Neural crest cell (in vitro differentiated cells): ENCODE measurements around the gene CNN1. TPM values are rescaled to one million over a fixed set of nuclear protein-coding genes. Genes with fewer than 3 reads are reported as not detected.

ENCODE experiments used
- DNase-seq: peaks from one replicate; pipeline ENCODE4 v3.0.0; 2021; ENCODE audit warnings: low read depth, mixed read lengths, low spot score
- H3K27ac Mint-ChIP-seq: one replicate; pipeline ENCODE4 v1.8.0; 2021; ENCODE audit warnings: mild to moderate bottlenecking, mixed read lengths; ENCODE audit not compliant: unreplicated experiment
- H3K27me3 Mint-ChIP-seq: 2 replicates; pipeline ENCODE4 v1.8.0; 2021; ENCODE audit warnings: low read depth, mild to moderate bottlenecking, mixed read lengths
- H3K36me3 Mint-ChIP-seq: 2 replicates; pipeline ENCODE4 v1.8.0; 2021; ENCODE audit warnings: low read depth, mild to moderate bottlenecking, mixed read lengths
- H3K4me1 Mint-ChIP-seq: 2 replicates; pipeline ENCODE4 v1.8.0; 2021; ENCODE audit warnings: mixed read lengths
- H3K4me3 Mint-ChIP-seq: one replicate; pipeline ENCODE4 v1.8.0; 2021; ENCODE audit warnings: mild to moderate bottlenecking, mixed read lengths
- H3K9me3 Mint-ChIP-seq: 2 replicates; pipeline ENCODE4 v1.8.0; 2021; ENCODE audit warnings: mixed read lengths
- total RNA-seq: library from RNA; stranded (reverse); gene quantifications from 2 replicates; pipeline ENCODE4 v1.2.1, GENCODE V29; 2021
- TF ChIP-seq, protein P1 (sequence below): fragments of 200-600 bp; sonication (generic); conservative IDR thresholded peaks from 2 replicates; pipeline ENCODE4 v1.5.0; 2021; ENCODE audit warnings: antibody characterized with exemption, mild to moderate bottlenecking

Gene CNN1
- total RNA-seq, 1 donor from 2014 or later: 1.6 TPM

- peaks cover 3% of the 10 kb centered on the region for H3K27me3 Mint-ChIP-seq
- H3K27ac Mint-ChIP-seq: no peak overlapping the region
- H3K9me3 Mint-ChIP-seq: no peaks in the 10 kb centered on the region
- no peak for DNase-seq
- H3K4me3 Mint-ChIP-seq: no peak overlapping the region
- H3K4me1 Mint-ChIP-seq: no peaks in the 10 kb centered on the region
- TF ChIP-seq, protein P1, sequence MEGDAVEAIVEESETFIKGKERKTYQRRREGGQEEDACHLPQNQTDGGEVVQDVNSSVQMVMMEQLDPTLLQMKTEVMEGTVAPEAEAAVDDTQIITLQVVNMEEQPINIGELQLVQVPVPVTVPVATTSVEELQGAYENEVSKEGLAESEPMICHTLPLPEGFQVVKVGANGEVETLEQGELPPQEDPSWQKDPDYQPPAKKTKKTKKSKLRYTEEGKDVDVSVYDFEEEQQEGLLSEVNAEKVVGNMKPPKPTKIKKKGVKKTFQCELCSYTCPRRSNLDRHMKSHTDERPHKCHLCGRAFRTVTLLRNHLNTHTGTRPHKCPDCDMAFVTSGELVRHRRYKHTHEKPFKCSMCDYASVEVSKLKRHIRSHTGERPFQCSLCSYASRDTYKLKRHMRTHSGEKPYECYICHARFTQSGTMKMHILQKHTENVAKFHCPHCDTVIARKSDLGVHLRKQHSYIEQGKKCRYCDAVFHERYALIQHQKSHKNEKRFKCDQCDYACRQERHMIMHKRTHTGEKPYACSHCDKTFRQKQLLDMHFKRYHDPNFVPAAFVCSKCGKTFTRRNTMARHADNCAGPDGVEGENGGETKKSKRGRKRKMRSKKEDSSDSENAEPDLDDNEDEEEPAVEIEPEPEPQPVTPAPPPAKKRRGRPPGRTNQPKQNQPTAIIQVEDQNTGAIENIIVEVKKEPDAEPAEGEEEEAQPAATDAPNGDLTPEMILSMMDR: no peak
- H3K36me3 Mint-ChIP-seq: no peaks in the 10 kb centered on the region
These were observed 36.0 kb downstream of the CNN1 start for GRCh38 chr19:11574689-11575088.

DNA sequence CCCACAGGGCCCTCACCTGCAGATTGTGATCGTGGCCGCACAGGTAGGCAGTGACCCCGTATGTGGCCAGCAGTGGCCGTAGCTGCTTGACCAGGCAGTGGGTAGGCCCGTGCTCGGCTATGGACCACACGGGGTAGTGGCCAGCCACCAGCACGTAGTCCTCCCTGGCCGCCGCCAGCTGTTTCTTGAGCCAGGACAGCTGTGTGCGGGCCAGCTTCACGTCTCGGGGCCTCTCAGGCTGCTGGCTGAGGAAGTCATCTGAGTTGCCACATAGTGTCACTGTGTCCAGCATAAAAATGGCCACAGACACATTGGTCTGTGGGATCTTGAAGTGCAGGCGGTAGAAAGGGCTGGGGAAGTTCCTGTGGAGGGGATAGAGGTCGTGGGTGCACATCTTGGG, 37.6 kb downstream of the CNN1 start:
- H3K27ac Mint-ChIP-seq: no peak overlapping the region
- DNase-seq: no peak
- TF ChIP-seq, protein P1: no peak

GRCh38 chr19:11577451-11578257, 39.0 kb downstream of the CNN1 start, which contains the start of gene ACP5:
ACP5 (minus strand) TSS chr19:11577645; CDS start chr19:11577317, 328 bp downstream.
- H3K4me3 Mint-ChIP-seq: no peak within 1 kb of the TSS

More for the DNA sequence above, 37.6 kb downstream of the CNN1 start:
- H3K4me1 Mint-ChIP-seq: no peaks in the 10 kb centered on the region
- no peak overlapping the region for H3K4me3 Mint-ChIP-seq
- no peaks in the 10 kb centered on the region for H3K9me3 Mint-ChIP-seq
- no peaks in the 10 kb centered on the region for H3K36me3 Mint-ChIP-seq
- peaks cover 7% of the 10 kb centered on the region for H3K27me3 Mint-ChIP-seq

GRCh38 chr19:11578258-11579142, 39.8 kb downstream of the CNN1 start:
- peaks cover 4% of the 10 kb centered on the region for H3K4me1 Mint-ChIP-seq

More at GRCh38 chr19:11577451-11578257, 39.0 kb downstream of the CNN1 start, which contains the start of gene ACP5:
- H3K9me3 Mint-ChIP-seq: no peaks in the 10 kb centered on the region
- H3K4me1 Mint-ChIP-seq: peaks cover 4% of the 10 kb centered on the region
- no peaks in the 10 kb centered on the region for H3K36me3 Mint-ChIP-seq
- TF ChIP-seq, protein P1: no peak
- peaks cover 7% of the 10 kb centered on the region for H3K27me3 Mint-ChIP-seq
- no peak for DNase-seq
- H3K27ac Mint-ChIP-seq: peak within 1 kb of the TSS; percentile 57

GRCh38 chr19:11580116-11580515, 41.5 kb downstream of the CNN1 start:
- H3K4me1 Mint-ChIP-seq: peaks cover 4% of the 10 kb centered on the region
- H3K9me3 Mint-ChIP-seq: no peaks in the 10 kb centered on the region
- no peaks in the 10 kb centered on the region for H3K36me3 Mint-ChIP-seq
- H3K4me3 Mint-ChIP-seq: no peak overlapping the region
- H3K27me3 Mint-ChIP-seq: peaks cover 7% of the 10 kb centered on the region
- TF ChIP-seq, protein P1: no peak
- H3K27ac Mint-ChIP-seq: no peak overlapping the region
- DNase-seq: no peak

More at GRCh38 chr19:11578258-11579142, 39.8 kb downstream of the CNN1 start:
- DNase-seq: no peak
- no peak overlapping the region for H3K4me3 Mint-ChIP-seq
- H3K27ac Mint-ChIP-seq: peak overlapping the region; percentile 35
- H3K27me3 Mint-ChIP-seq: peaks cover 7% of the 10 kb centered on the region
- no peaks in the 10 kb centered on the region for H3K36me3 Mint-ChIP-seq
- H3K9me3 Mint-ChIP-seq: no peaks in the 10 kb centered on the region
- TF ChIP-seq, protein P1: no peak
